Eye (tissue), 1 donor: ENCODE data around the gene HNRNPA3.
"Not testable (repeated sequence)": the region's sequence is repeated elsewhere in the genome, so short reads cannot be mapped to it uniquely, and the experiment has no call there.

Experiments used
- DNase-seq: peaks from one replicate; pipeline ENCODE4 v3.0.0-alpha.2; 2015

HNRNPA3 gene

DNA sequence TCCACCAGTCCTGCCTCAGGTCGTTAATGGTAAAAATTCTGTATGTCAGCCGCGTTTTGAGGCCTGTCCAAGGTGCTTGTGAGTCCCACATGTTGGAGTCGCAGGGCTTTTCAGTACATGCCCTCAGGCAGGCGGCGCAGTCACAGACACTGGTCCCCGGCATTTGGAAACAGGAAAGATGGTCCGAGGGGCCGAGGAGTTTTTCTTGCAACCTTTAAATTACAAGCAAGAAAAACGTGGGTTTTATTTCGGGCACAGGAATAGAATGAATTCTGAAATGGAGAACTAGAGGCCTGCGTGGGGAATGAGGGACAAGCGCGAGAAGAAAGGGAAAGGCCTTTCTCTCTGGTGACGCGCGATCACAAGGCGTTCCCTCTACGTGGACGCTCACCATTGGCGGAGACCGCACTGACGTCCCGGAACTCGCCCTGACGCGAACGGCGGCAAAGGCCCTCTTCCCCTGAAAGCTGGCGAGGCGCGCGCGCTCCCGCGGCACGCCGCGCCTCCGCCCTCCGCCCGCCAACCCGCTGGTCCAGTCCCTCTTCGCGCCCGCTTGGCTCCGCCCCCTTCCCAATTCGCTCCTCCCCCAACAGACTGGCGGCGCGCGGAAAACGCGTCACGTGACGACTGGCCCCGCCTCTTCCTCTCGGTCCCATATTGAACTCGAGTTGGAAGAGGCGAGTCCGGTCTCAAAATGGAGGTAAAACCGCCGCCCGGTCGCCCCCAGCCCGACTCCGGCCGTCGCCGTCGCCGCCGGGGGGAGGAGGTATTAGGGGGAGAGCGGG lies at the start of gene HNRNPA3:
HNRNPA3 (plus strand) TSS at position 689 of the 785 bp plus-strand sequence; CDS start at position 695, 6 bp downstream.
- DNase-seq: peak; percentile 100

GRCh38 chr2:177164131-177164530 lies 48.5 kb upstream of the HNRNPA3 start:
- DNase-seq: no peak

DNA sequence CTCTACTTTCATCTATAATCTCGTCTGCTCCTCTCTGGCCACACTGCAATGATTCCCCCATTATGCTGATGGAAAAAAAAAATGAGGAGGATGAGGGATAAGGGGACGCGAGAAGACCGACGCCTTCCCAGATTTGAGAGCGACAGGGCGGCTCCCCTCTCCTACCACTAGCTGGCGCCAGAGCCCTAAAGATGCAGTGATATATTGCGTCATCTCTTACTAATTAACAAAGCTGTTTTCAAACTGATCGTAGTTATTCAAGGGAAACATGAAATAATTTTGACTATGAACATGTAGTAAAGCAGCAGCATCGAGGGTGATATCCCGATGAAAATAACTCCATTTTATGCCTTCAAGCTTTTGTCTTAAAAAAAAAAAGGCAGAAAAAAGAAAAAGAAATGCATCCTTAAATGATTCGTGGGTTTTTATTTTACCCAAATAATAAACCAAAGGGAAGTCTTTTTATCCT lies 48.0 kb upstream of the HNRNPA3 start:
- DNase-seq: peak; percentile 97

DNA sequence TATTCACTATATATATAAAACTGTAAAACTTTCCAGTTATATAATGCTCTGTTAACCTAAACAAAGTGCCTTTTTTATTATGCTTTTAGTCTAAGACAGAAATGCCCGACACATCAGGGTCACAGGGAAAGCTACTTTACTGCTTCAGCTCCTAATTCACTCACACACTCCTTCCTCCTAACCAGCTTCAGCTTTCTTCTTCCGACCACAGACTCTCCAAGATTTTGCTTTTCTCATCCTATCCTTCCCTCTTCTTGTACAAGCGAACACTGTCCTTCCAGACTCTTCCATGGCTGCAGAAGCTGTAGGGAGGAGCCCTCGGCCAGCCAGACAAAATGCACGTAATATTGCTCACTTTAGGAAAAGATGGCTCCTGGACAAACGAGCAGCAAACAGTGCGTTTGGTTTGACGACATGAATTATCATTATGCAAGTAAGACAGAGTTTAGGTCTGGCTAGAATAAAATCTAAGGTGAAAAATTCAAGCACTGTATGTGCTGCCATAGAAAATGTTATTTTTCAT lies 47.5 kb upstream of the HNRNPA3 start:
- DNase-seq: peak; percentile 89

- DNase-seq: peak; percentile 85
Measured at GRCh38 chr2:177165721-177166711, 46.6 kb upstream of the HNRNPA3 start.

- peak; percentile 65 for DNase-seq
Measured at GRCh38 chr2:177169810-177170514, 42.6 kb upstream of the HNRNPA3 start.

DNA sequence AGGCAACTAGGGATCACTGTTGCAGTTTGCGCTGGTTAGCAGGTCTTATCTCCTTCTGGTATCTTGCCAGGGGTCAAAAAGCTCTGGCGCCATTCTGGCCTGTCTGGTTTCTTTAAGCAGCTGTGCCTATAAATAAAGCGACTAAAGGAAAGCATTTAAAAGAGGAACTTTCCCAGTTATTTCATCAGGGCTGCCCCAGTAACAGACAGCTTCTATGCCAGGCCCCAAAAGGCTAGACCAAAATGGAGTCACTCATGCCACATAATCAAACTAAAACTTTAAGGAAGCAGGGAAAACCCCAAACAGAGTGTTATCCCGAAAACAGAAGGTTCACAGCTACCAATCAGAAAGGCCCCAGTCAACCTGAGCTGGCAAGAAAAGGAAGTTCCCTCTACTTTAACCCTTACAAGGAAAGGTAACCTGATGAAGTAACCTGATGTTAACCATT lies 41.2 kb upstream of the HNRNPA3 start:
- DNase-seq: no peak

GRCh38 chr2:177172034-177172880 lies 40.3 kb upstream of the HNRNPA3 start:
- DNase-seq: no peak

GRCh38 chr2:177174486-177174885 lies 38.1 kb upstream of the HNRNPA3 start:
- no peak for DNase-seq

- DNase-seq: no peak
Measured at GRCh38 chr2:177175917-177176668, 36.5 kb upstream of the HNRNPA3 start.

- no peak for DNase-seq
Measured at GRCh38 chr2:177178797-177179196, 33.8 kb upstream of the HNRNPA3 start.

GRCh38 chr2:177179227-177179626 lies 33.4 kb upstream of the HNRNPA3 start:
- no peak for DNase-seq

GRCh38 chr2:177179671-177180070 lies 32.9 kb upstream of the HNRNPA3 start:
- DNase-seq: not testable (repeated sequence)

GRCh38 chr2:177180269-177181000 lies 32.2 kb upstream of the HNRNPA3 start:
- DNase-seq: no peak

DNA sequence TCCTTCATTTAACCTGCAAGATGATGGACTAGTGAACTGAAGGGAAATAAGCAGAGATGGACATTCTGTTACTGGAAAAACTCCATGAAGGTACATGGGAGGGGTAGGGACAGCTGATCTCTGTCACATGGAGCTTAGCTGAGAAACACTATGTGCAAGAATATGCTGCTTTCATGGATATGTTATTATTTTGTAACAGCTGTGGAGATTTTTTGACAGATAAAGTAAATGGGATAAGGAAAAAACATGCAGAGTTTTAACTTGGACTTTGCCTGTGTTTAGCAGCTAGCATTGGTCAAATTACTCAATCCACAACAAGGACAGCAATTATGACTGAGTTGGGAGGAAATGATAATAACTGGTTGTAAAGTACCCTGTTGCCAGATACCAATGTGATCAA lies 28.7 kb upstream of the HNRNPA3 start:
- DNase-seq: no peak

GRCh38 chr2:177184606-177185005 lies 28.0 kb upstream of the HNRNPA3 start:
- DNase-seq: no peak

GRCh38 chr2:177186038-177186437 lies 26.6 kb upstream of the HNRNPA3 start:
- not testable (repeated sequence) for DNase-seq

DNA sequence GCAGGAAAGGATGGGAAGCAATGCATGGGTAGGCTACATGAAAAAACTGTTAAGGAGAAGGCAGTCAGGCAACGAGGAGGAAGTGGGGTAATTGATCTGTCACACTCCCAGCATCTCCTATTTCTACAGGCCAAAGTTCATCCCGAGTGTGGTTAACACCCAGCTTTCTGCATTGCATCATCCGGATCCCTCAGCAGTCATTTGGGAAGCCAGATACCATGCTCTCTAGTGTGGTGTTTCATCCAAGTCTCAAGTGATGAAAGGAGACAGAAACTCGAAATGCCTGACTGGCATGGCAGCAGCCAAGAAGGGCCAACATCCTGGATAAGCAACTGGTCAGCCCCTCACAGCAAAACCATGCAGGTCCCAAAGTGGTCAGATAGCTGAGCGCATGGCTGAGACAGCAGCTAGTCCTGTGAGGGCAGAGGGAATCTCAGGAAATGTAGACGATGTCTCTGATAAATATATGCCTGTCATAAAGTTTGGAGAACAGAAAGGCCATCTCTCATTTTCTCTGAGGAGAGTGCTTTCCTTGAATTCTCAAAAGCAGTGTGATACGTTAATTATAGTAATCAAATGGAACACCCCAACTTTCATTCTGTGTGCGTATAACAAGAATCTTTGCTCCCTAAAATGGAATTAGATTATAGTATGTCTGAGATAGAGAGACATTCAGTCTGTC lies 24.8 kb upstream of the HNRNPA3 start:
- DNase-seq: no peak
